K562 (cell line): ENCODE measurements around the gene HSD11B2. TPM values are rescaled to one million over a fixed set of nuclear protein-coding genes. Genes with fewer than 3 reads are reported as not detected.

Experiments used
- ATAC-seq: fragments of 200-7000 bp; cut with Tn5 transposase; 3 replicates; pipeline ENCODE4 v1.9.1; 2020; ENCODE audit warnings: moderate library complexity
- BruUV-seq: library from RNA; stranded (reverse); fragments of 400-500 nt; replicated peaks from 2 replicates; lab custom pipeline; 2021; lab: Mats Ljungman, UMichigan
- CTCF ChIA-PET: fragments of 300-600 bp; formaldehyde crosslinking; extraction: SDS; loops from one replicate; lab custom pipeline; 2021; ENCODE audit warnings: low intra/inter-chr PET ratio; lab: Yijun Ruan, JAX
- POLR2A ChIA-PET: fragments of 300-600, 350-650 bp; sonication (Branson Sonifier 250); formaldehyde crosslinking; extraction: SDS; loops from one replicate; lab custom pipeline; 2021; ENCODE audit warnings: antibody characterized with exemption, inconsistent platforms; lab: Yijun Ruan, JAX
- DNase-seq, 4 experiments: peaks; one replicate each; pipeline versions ENCODE4 v3.0.0 to v3.0.0-alpha.2; 2011 to 2018; ENCODE audit warnings: low spot score in 3 of 4, mixed read lengths in 3 of 4; ENCODE audit errors: extremely low read depth in 1 of 4
- FAIRE-seq: peaks from 2 replicates; lab custom pipeline; 2011; peaks lifted over from hg19 to GRCh38; lab: Jason Lieb, UNC
- H2AFZ ChIP-seq: 2 replicates; pipeline ENCODE4 v1.6.0; 2011; ENCODE audit warnings: low read depth, low read length, control low read depth, inconsistent platforms
- H3K27ac ChIP-seq: fragments of 200-600 bp; 3 replicates; pipeline ENCODE4 v1.8.0; 2011; ENCODE audit warnings: low read depth, mild to moderate bottlenecking, control low read depth, inconsistent platforms, low read length, moderate library complexity, mixed read lengths; ENCODE audit errors: extremely low read depth
- H3K27me3 ChIP-seq, 2 experiments: fragments of 300-600 bp in 1 of 2; 2 replicates in 1 of 2; 3 replicates in 1 of 2; pipeline versions ENCODE4 v1.6.0 to v1.8.0; 2011; ENCODE audit warnings: inconsistent platforms in 2 of 2, low read length in 2 of 2, mild to moderate bottlenecking in 1 of 2, mixed read lengths in 1 of 2, moderate library complexity in 1 of 2; ENCODE audit not compliant: control insufficient read depth in 2 of 2, insufficient read depth in 2 of 2
- H3K36me3 ChIP-seq: fragments of 300-600 bp; 3 replicates; pipeline ENCODE4 v1.8.0; 2011; ENCODE audit warnings: mild to moderate bottlenecking, low read length, inconsistent platforms; ENCODE audit not compliant: control insufficient read depth, insufficient read depth
- H3K4me1 ChIP-seq, 2 experiments: fragments of 200-600 bp in 1 of 2; replicated peaks in 1 of 2; 2 replicates in 1 of 2; 3 replicates in 1 of 2; pipeline versions ENCODE4 v1.5.1 to v1.8.0; 2011; ENCODE audit warnings: inconsistent platforms in 2 of 2, low read length in 2 of 2, mild to moderate bottlenecking in 1 of 2, mixed read lengths in 1 of 2, moderate library complexity in 1 of 2; ENCODE audit not compliant: control insufficient read depth in 2 of 2, insufficient read depth in 2 of 2
- H3K4me2 ChIP-seq: 2 replicates; pipeline ENCODE4 v1.6.1; 2011; ENCODE audit warnings: low read length, control low read depth, inconsistent platforms, mixed read lengths; ENCODE audit not compliant: insufficient read depth
- H3K4me3 ChIP-seq: fragments of 200-600 bp; sonication (generic), shearing (Covaris generic); 2 replicates; pipeline ENCODE4 v1.5.1; 2016; ENCODE audit warnings: control low read depth, inconsistent platforms
- H3K79me2 ChIP-seq: fragments of 200-600 bp; 3 replicates; pipeline ENCODE4 v1.8.0; 2011; ENCODE audit warnings: low read length, inconsistent platforms; ENCODE audit not compliant: control insufficient read depth, insufficient read depth
- H3K9ac ChIP-seq, 2 experiments: 2 replicates each; pipeline versions ENCODE4 v1.6.0 to v1.6.1; 2011; ENCODE audit warnings: low read depth in 2 of 2, low read length in 2 of 2, control low read depth in 1 of 2, inconsistent platforms in 1 of 2, mild to moderate bottlenecking in 1 of 2, mixed read lengths in 1 of 2; ENCODE audit not compliant: insufficient read depth in 1 of 2
- H3K9me1 ChIP-seq: one replicate; pipeline ENCODE4 v1.6.0; 2011; ENCODE audit warnings: inconsistent platforms, mild to moderate bottlenecking, low read length, moderate library complexity; ENCODE audit not compliant: control insufficient read depth, insufficient read depth
- H3K9me3 ChIP-seq: replicated peaks from 2 replicates; pipeline ENCODE4 v1.5.1; 2011; ENCODE audit warnings: low read depth, low read length, inconsistent platforms; ENCODE audit not compliant: control insufficient read depth, insufficient read depth
- H4K20me1 ChIP-seq: replicated peaks from 2 replicates; pipeline ENCODE4 v1.6.1; 2011; ENCODE audit warnings: low read length, inconsistent platforms, mixed read lengths; ENCODE audit not compliant: control insufficient read depth, insufficient read depth
- BDP1 ChIP-seq: IDR thresholded peaks from 3 replicates; pipeline ENCODE4 v1.6.1; 2011; ENCODE audit not compliant: insufficient read length, insufficient read depth
- CCNT2 ChIP-seq: IDR thresholded peaks from 2 replicates; pipeline ENCODE4 v1.6.1; 2011; ENCODE audit warnings: borderline replicate concordance, low read depth, mild to moderate bottlenecking, moderate library complexity, mixed read lengths, low read length; ENCODE audit not compliant: insufficient read length; ENCODE audit errors: extremely low read depth
- DIDO1 ChIP-seq: fragments of 450-650 bp; IDR thresholded peaks from 2 replicates; pipeline ENCODE4 v1.6.1; 2016; ENCODE audit warnings: low read depth, missing biosample characterization, missing genetic modification characterization
- GTF2F1 ChIP-seq: IDR thresholded peaks from 2 replicates; pipeline ENCODE4 v1.6.1; 2011; ENCODE audit warnings: low read depth, low read length, improper control_type of control experiment
- ILF3 ChIP-seq: fragments of 450-650 bp; IDR thresholded peaks from 2 replicates; pipeline ENCODE4 v1.6.1; 2018; ENCODE audit warnings: antibody characterized with exemption, mild to moderate bottlenecking, moderate library complexity, borderline replicate concordance
- KDM1A ChIP-seq, 2 experiments: fragments of 450-650 bp; IDR thresholded peaks; 2 replicates each; pipeline ENCODE4 v1.6.1; 2016; ENCODE audit warnings: mild to moderate bottlenecking in 2 of 2
- NFRKB ChIP-seq: fragments of 450-650 bp; IDR thresholded peaks from 2 replicates; pipeline ENCODE4 v1.6.1; 2016; ENCODE audit warnings: low read depth
- RNF2 ChIP-seq: sonication (generic); IDR thresholded peaks from 2 replicates; pipeline ENCODE4 v1.6.1; 2016
- U2AF2 ChIP-seq: fragments of 200-400 bp; formaldehyde crosslinking; optimal IDR thresholded peaks from 2 replicates; pipeline ENCODE3; 2017; ENCODE audit warnings: low read depth, mild to moderate bottlenecking, low read length
- ZNF165 ChIP-seq: fragments of 250-450 bp; sonication (Bioruptor Pico); IDR thresholded peaks from 2 replicates; pipeline ENCODE4 v1.4.0; 2020; ENCODE audit warnings: borderline replicate concordance
- ZNF239 ChIP-seq: fragments of 250-450 bp; sonication (Bioruptor Pico); IDR thresholded peaks from 2 replicates; pipeline ENCODE4 v1.4.0; 2020; ENCODE audit warnings: mild to moderate bottlenecking
- ZNF436 ChIP-seq: fragments of 250-450, 450-650 bp; sonication (Bioruptor Pico); formaldehyde crosslinking; IDR thresholded peaks from 2 replicates; pipeline ENCODE4 v1.7.0; 2020; ENCODE audit warnings: mild to moderate bottlenecking
- WGBS: fragments of 100-300 bp; shearing (Covaris generic); methylation state at CpG from one replicate; pipeline ENCODE4 v1.1.6; 2016; ENCODE audit warnings: low coverage, mixed read lengths; ENCODE audit not compliant: insufficient coverage; ENCODE audit errors: missing lambda C conversion rate; 5-methylcytosine and 5-hydroxymethylcytosine counted together
- in situ Hi-C: fragments of 300-500 bp; cut with MboI; formaldehyde crosslinking; loops from 4 replicates; pipeline ENCODE4 v1.15.0; 2018; ENCODE audit warnings: inconsistent platforms, mixed read lengths
- intact Hi-C: fragments of 100-400 bp; cut with micrococcal nuclease; formaldehyde crosslinking; loops from 2 replicates; pipeline ENCODE4 v1.14.2; 2022
- polyA plus RNA-seq, 8 experiments: library from polyadenylated mRNA; depleted of rRNA in 4 of 8; stranded (reverse) in 5 of 8; unstranded in 3 of 8; fragments of >200 nt; fragmentation: Nextera tagmentation in 2 of 8; fragmentation: Illumina TruSeq in 1 of 8; extraction: Ambion mirVana in 2 of 8; extraction: Trizol in 1 of 8; gene quantifications; 2 replicates each; pipeline versions ENCODE4 v1.2.1 to v1.2.3, GENCODE V29; 2011 to 2014; ENCODE audit warnings: inconsistent platforms in 1 of 8, missing spikeins in 1 of 8
- total RNA-seq, 7 experiments: library from RNA; depleted of rRNA in 6 of 7; stranded (reverse); fragments of >200 nt in 6 of 7; fragmentation: Illumina TruSeq in 2 of 7; extraction: Trizol in 2 of 7; gene quantifications; 2 replicates each; pipeline versions ENCODE4 v1.2.1 to v1.2.3, GENCODE V29; 2011 to 2021; ENCODE audit warnings: low replicate concordance in 1 of 7
- TF ChIP-seq, protein P1 (sequence below): fragments of 450-650 bp; IDR thresholded peaks from 2 replicates; pipeline ENCODE4 v1.6.1; 2016; ENCODE audit warnings: borderline replicate concordance
- TF ChIP-seq, protein P2 (sequence below): sonication (generic); formaldehyde crosslinking; IDR thresholded peaks from 2 replicates; pipeline ENCODE4 v1.8.0; 2022; ENCODE audit warnings: mild to moderate bottlenecking, missing genetic modification reagents
- TF ChIP-seq, protein P3 (sequence below): sonication (generic); IDR thresholded peaks from 2 replicates; pipeline ENCODE4 v1.6.1; 2016
- TF ChIP-seq, protein P4 (sequence below): sonication (generic); formaldehyde crosslinking; IDR thresholded peaks from 2 replicates; pipeline ENCODE4 v1.8.0; 2022; ENCODE audit warnings: mild to moderate bottlenecking, low read depth, missing genetic modification reagents

HSD11B2 gene
- total and polyA plus RNA-seq, 9 of the 15 experiments (the other 6 are each of a cell fraction or from before 2014, with no cell fraction given) = 0.08 to 2.0 (median 0.79) TPM

DNA sequence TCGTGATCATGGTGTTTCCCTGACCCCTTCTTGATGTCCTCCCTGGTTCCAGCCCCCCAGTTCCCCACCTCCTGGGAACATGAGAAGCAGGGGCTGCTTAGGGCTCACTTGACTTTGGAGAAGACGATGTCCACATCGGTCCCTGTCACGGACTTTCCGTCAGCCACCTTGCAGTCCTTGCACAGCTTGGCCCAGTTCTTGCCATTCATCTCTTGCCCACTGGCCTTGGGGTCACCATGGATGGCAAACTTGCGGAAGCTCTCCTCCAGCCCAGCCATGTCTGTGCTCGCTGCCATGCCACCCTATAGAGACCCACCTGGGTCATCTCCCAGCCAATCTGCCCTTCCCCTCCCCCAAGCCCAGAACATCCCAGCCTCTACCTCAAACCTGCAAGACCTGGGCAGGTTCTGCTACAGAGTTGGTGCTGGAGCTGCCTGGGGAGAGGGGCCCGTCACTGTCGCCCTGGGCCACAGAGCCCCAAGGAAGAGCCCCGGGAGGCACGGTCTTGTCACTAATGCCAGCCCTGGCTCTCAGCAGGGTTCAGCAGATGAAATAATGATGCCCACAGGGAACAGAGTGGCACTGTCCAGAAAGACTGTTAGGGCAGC, 40.0 kb upstream of the HSD11B2 start:
- no peak overlapping the region for H3K27ac ChIP-seq
- peaks cover 19 to 65% of the 10 kb centered on the region in 2 experiments for H3K27me3 ChIP-seq
- H3K36me3 ChIP-seq = no peaks in the 10 kb centered on the region
- FAIRE-seq (no peak), DNase-seq (no peak), ATAC-seq (no peak)
- intact Hi-C loops (loop anchor here (10.0 kb wide), 1 partner anchor 46 kb away; no protein-coding TSS in a partner anchor), in situ Hi-C loops (no loop called here)
- H2AFZ ChIP-seq = no peak overlapping the region
- no peaks in the 10 kb centered on the region for H3K9me1 ChIP-seq
- H3K4me3 ChIP-seq = no peak overlapping the region
- peak overlapping the region in 1 of 2 experiments; percentile 40; a peak in 1 of 4 replicates for H3K9ac ChIP-seq
- H3K4me1 ChIP-seq = peaks cover 6 to 56% of the 10 kb centered on the region in 2 experiments
- TF ChIP-seq BDP1 = no peak
- TF ChIP-seq, protein P1, sequence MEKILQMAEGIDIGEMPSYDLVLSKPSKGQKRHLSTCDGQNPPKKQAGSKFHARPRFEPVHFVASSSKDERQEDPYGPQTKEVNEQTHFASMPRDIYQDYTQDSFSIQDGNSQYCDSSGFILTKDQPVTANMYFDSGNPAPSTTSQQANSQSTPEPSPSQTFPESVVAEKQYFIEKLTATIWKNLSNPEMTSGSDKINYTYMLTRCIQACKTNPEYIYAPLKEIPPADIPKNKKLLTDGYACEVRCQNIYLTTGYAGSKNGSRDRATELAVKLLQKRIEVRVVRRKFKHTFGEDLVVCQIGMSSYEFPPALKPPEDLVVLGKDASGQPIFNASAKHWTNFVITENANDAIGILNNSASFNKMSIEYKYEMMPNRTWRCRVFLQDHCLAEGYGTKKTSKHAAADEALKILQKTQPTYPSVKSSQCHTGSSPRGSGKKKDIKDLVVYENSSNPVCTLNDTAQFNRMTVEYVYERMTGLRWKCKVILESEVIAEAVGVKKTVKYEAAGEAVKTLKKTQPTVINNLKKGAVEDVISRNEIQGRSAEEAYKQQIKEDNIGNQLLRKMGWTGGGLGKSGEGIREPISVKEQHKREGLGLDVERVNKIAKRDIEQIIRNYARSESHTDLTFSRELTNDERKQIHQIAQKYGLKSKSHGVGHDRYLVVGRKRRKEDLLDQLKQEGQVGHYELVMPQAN = no peak
- TF ChIP-seq ILF3 = no peak
- TF ChIP-seq U2AF2 = no peak
- TF ChIP-seq ZNF239 (CRISPR knock-in tag) = no peak
- no peak for TF ChIP-seq ZNF436 (CRISPR knock-in tag)
- TF ChIP-seq ZNF165 (CRISPR knock-in tag) = no peak
- no peak for TF ChIP-seq NFRKB
- no peak for TF ChIP-seq KDM1A (IDR thresholded peaks at IDR 0.05)
- no peak for TF ChIP-seq CCNT2
- TF ChIP-seq, protein P2, sequence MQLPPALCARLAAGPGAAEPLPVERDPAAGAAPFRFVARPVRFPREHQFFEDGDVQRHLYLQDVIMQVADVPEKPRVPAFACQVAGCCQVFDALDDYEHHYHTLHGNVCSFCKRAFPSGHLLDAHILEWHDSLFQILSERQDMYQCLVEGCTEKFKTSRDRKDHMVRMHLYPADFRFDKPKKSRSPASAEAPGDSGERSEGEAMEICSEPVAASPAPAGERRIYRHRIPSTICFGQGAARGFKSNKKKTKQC = no peak
- TF ChIP-seq RNF2 = no peak
- TF ChIP-seq, protein P3, sequence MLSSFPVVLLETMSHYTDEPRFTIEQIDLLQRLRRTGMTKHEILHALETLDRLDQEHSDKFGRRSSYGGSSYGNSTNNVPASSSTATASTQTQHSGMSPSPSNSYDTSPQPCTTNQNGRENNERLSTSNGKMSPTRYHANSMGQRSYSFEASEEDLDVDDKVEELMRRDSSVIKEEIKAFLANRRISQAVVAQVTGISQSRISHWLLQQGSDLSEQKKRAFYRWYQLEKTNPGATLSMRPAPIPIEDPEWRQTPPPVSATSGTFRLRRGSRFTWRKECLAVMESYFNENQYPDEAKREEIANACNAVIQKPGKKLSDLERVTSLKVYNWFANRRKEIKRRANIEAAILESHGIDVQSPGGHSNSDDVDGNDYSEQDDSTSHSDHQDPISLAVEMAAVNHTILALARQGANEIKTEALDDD = no peak
- TF ChIP-seq GTF2F1 = no peak
- no peak for TF ChIP-seq DIDO1 (tag)
- TF ChIP-seq, protein P4, sequence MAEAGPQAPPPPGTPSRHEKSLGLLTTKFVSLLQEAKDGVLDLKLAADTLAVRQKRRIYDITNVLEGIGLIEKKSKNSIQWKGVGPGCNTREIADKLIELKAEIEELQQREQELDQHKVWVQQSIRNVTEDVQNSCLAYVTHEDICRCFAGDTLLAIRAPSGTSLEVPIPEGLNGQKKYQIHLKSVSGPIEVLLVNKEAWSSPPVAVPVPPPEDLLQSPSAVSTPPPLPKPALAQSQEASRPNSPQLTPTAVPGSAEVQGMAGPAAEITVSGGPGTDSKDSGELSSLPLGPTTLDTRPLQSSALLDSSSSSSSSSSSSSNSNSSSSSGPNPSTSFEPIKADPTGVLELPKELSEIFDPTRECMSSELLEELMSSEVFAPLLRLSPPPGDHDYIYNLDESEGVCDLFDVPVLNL (CRISPR knock-in tag) = no peak
- no peak overlapping the region for H3K4me2 ChIP-seq
- H4K20me1 ChIP-seq = no peaks in the 10 kb centered on the region
- ChIA-PET POLR2A (interaction anchor here (0.7 to 1.1 kb wide), 2 partner anchors 14 to 40 kb away, joined by 4 read pairs; partner anchors contain the start of gene HSD11B2), CTCF (no interaction called here)
- no peaks in the 10 kb centered on the region for H3K79me2 ChIP-seq
- no peaks in the 10 kb centered on the region for H3K9me3 ChIP-seq
- BruUV-seq = no TSS peak
- WGBS = 36% methylated on average over 10 of the region's 11 CpGs
